M059J (cell line): ENCODE measurements around the gene CTSA. TPM values are rescaled to one million over a fixed set of nuclear protein-coding genes. Genes with fewer than 3 reads are reported as not detected.

ENCODE experiments used
- DNase-seq: peaks from one replicate; pipeline ENCODE4 v3.0.0-alpha.2; 2012; ENCODE audit warnings: low read depth
- total RNA-seq: library from RNA; depleted of rRNA; stranded (reverse); fragments of >200 nt; shearing (Covaris generic); gene quantifications from 2 replicates; pipeline ENCODE4 v1.2.3, GENCODE V29; 2014; rRNA removed

Gene CTSA
- total RNA-seq, result 253 and 328 TPM in 2 replicates

DNA sequence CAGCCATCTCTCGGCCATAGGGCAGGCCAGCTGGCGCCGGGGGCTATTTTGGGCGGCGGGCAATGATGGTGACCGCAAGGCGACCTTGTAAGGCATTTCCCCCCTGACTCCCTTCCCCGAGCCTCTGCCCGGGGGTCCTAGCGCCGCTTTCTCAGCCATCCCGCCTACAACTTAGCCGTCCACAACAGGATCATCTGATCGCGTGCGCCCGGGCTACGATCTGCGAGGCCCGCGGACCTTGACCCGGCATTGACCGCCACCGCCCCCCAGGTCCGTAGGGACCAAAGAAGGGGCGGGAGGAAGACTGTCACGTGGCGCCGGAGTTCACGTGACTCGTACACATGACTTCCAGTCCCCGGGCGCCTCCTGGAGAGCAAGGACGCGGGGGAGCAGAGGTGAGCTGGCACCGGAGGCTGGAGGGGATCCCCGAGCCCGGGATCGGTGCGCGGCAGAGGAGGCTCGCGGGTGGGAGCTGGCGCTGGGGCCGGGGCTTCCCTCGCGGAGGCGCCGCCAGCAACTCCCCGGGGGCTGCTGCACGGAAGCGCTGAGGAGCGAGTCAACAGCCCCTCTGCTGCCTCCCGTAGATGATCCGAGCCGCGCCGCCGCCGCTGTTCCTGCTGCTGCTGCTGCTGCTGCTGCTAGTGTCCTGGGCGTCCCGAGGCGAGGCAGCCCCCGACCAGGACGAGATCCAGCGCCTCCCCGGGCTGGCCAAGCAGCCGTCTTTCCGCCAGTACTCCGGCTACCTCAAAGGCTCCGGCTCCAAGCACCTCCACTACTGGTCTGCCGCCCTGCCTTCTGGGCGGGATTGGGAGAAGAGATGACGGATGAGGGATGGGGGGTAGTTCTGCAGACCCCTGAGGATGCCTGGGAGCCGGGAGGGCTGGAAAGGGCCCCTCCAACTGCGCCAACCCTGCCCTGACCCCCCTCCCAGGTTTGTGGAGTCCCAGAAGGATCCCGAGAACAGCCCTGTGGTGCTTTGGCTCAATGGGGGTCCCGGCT is at the start of gene CTSA, which contains the start of gene NEURL2:
Gene CTSA (plus strand): TSS at position 351 of the 999 bp plus-strand sequence. CDS start 234 bp downstream, at position 585.
Gene NEURL2 (minus strand): TSS at position 224 of the 999 bp plus-strand sequence. CDS start 217 bp downstream, at position 7.
- DNase-seq, result peak; percentile 96

DNA sequence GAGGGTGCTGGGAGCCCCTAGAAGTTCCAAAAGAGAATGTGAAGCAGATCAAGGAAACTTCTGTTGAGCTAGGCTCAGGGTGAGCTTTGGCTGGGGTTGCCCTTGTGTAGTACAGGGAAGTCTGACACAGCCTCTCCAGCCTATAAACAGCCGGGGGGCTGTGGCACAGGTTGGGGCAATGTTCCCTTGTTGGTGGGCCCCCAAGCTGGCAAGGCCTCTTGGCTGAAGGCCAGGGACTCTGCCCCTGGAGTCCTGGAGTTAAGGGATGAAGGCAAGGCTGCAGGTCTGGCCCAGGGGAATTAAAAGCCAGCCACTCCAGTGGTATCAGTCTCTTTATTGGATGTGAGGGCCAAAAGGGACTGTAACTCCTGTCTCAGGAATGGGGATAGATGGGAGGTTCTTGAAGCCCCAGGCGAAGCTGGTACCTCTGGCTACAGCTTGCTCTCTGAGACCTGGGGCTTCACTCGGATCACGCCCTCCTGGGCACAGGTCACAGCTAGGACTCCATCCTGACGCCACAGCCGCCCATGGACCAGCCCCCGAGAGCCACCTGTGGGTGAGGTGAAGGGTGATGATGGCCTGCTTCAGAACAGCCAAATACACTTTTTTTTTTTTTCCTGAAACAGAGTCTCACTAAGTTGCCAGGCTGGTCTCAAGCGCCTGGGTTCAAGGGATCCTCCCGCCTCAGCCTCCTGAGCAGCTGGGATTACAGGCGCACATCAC is 49.6 kb upstream of the CTSA start:
- DNase-seq, result no peak

GRCh38 chr20:45842169-45842812 is 48.8 kb upstream of the CTSA start:
- peak; percentile 58 for DNase-seq

GRCh38 chr20:45843506-45843905 is 47.6 kb upstream of the CTSA start:
- DNase-seq, result no peak

- DNase-seq, result no peak
Measured at GRCh38 chr20:45845452-45845851, 45.7 kb upstream of the CTSA start.

DNA sequence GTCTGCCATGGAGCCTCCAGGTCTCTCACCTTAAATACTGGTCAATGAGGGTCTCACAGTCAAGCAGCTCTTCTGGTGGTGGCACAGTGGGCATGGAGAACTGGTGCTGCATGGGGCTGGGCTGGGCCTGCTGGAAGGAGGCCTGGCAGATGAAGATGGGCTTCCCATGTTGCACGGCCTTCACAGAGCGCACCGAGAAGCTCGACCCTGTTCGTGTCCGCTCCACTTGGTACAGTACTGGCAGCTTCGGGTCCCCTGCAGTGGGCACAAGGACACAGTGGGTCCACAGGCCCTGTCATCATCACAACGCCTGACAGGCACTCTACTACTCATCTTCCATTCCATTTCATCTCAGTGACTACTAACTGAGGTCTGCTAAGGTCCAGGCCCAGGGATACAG is 42.7 kb upstream of the CTSA start:
- DNase-seq, result no peak

- DNase-seq, result no peak
Measured at GRCh38 chr20:45848969-45849582, 42.1 kb upstream of the CTSA start.

DNA sequence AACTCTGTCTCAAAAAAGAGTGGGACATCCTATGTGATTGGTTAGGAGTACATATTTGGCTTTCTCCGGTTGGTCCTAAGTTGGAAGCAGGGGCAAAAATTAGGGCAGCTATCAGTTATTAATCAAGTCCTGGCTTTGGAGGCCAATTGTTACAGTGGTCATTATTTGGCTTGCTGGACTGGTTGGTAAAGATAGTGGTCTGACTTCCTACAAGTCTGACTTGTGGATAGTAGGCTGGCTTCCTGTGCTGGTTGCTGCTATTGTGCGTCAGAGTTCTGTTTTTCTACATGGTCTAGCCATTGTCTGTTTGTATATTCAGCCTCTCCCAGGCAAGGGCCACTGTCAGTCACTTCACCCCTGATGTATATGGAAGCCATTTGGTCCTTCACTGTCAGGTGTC is 40.9 kb upstream of the CTSA start:
- no peak for DNase-seq

DNA sequence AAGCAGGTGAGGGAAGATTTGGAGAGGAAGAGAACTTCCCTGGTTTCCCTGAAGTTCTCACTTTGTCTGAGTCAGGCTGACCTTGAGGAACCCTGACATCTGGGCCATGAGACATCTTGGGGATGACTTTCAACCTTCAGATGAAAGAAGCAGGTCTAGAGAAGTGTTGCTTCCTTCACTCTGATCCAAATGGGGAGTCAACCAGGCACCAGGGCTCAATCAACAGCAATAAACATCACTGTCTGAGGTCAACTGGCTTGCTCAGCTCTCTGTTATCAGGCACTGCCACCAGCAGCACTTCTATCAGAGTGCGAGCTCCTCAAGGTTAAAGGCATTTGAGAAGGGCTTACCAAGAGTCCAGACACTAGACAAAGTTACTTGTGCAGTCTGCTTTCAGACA is 40.2 kb upstream of the CTSA start:
- DNase-seq, result no peak

- no peak for DNase-seq
Measured at GRCh38 chr20:45851501-45851900, 39.6 kb upstream of the CTSA start.

DNA sequence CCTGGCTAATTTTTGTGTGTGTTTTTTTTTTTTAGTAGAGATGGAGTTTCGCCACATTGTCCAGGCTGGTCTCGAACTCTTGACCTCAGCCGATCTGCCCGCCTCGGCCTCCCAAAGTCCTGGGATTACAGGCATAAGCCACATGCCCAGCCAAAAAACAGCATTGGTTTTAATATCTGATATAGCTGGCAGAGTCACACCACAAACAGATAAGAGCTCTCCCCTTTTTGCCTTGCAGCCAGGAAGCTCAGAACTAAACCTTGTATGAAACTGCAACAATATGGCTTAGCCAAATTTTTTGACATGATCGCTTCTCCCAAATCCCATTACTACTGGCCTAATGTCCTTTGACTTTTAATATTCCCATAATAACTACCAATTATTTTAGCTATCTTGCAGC is 38.8 kb upstream of the CTSA start:
- DNase-seq, result no peak

GRCh38 chr20:45853484-45853883 is 37.7 kb upstream of the CTSA start:
- no peak for DNase-seq

- peak; percentile 100 for DNase-seq
Measured at GRCh38 chr20:45857114-45857881, 33.8 kb upstream of the CTSA start, which contains the start of the genes ACOT8 and ZSWIM3. ACOT8 (minus strand) TSS chr20:45857392; CDS start chr20:45857315, 77 bp downstream. ZSWIM3 (plus strand) TSS chr20:45857614; CDS start chr20:45857826, 212 bp downstream.

DNA sequence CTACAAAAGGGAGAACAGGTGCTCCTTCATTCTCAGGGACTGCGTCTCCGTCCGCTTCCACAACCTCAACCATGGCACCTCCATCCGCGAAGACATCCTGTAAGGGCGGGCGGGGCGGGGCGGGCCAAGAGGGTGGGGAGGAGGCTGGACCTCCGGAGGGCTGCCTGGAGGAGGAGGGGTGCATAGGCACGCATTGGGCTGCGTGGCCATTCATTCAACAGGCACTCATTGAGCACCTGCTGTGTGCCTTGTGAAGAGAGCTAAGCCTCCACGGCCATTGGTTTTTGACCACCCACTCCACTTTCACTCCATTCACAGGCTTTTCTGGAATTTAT is 33.3 kb upstream of the CTSA start:
- DNase-seq, result no peak

DNA sequence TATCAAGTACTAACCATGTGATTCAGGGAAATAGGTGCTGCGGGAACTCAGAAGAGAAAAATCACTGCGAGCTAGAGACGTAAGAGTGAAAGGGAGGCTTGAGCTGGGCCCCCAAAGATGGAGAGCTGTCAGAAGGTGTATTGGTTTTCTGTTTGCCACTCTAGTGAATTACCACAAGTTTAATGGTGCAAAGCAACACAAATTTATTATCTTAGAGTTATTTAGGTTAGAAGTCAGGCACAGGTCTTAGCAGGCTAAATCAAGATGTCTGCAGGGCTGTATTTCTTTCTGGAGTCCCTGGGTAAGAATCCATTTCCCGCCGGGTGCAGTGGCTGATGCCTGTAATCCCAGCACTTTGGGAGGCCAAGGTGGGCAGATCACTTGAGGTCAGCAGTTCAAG is 31.2 kb upstream of the CTSA start:
- no peak for DNase-seq

DNA sequence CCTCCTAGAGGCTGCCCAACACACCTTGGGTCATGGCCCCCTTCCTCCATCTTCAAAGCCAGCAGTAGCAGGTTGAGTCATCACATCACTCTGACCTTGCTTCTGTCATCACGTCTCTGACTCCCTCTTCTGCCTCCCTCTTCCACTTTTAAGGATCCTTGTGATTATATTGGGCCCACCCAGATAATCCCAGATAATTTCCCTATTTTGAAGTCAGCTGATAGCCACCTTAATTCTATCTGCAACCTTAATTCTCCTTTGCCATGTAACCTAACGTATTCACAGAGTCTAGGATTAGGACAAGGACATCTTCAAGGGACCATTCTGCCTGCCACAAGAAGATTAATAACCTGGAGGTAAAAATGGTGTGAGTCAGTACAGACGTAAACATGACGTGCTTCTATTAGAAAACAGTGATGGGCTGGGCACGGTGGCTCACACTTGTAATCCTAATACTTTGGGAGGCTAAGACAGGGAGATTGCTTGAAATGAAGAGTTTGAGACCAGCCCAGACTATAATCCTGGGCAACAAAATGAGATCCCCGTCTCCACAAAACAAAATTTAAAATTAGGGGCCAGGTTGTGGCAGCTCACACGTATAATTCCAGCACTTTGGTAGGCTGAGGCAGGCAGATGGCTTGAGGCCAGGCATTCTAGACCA is 30.4 kb upstream of the CTSA start:
- peak; percentile 80 for DNase-seq

DNA sequence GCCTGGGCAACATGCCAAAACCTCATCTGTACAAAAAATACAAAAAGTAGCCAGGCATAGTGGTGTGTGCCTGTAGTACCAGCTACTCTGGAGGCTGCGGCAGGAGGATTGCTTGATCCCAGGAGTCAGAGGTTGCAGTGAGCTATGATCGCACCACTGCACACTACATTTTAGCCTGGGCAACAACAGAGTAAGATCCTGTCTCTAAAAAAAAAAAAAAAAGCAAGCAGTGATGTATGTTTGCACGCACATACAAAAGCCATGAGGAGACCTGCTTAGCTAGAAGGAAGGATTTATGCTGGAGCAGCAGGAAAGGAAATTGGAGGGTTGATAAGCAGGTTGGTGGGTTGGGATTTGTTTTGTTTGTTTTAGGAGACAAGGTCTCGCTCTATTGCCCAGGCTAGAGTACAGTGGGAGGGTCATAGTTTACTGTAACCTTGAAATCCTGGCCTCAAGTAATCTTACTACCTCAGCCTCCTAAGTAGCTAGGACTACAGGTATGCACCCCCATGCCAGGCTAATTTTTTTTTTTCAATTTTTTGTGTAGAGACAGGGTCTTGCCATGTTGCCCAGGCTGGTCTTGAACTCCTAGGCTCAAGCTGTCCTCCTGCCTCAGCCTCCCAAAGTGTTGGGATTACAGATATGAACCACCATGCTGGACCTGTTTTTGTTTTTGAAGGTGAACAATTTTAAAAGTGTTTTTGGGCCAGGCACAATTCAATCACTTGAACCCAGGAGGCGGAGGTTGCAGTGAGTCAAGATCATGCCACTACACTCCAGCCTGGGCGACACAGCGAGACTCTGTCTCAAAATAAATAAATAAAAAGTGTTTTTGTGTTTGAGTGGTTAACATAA is 29.7 kb upstream of the CTSA start:
- peak; percentile 58 for DNase-seq

- DNase-seq, result no peak
Measured at GRCh38 chr20:45863543-45864470, 27.3 kb upstream of the CTSA start.
